Head of caudate nucleus (tissue), 42 donors: ENCODE data around the gene SMG7.
"Not testable (repeated sequence)": the region's sequence is repeated elsewhere in the genome, so short reads cannot be mapped to it uniquely, and the experiment has no call there.

ENCODE experiments used
- DNase-seq, 42 donors: peaks; one replicate each; pipeline versions ENCODE4 v3.0.0 to v3.0.0-alpha.2; 2020 to 2021; ENCODE audit warnings: mixed read lengths in 7 of 42
- intact Hi-C: fragments of 100-400 bp; cut with DNase I; formaldehyde crosslinking; loops from one replicate; pipeline ENCODE4 v1.15.0; 2022

The SMG7 gene

DNA sequence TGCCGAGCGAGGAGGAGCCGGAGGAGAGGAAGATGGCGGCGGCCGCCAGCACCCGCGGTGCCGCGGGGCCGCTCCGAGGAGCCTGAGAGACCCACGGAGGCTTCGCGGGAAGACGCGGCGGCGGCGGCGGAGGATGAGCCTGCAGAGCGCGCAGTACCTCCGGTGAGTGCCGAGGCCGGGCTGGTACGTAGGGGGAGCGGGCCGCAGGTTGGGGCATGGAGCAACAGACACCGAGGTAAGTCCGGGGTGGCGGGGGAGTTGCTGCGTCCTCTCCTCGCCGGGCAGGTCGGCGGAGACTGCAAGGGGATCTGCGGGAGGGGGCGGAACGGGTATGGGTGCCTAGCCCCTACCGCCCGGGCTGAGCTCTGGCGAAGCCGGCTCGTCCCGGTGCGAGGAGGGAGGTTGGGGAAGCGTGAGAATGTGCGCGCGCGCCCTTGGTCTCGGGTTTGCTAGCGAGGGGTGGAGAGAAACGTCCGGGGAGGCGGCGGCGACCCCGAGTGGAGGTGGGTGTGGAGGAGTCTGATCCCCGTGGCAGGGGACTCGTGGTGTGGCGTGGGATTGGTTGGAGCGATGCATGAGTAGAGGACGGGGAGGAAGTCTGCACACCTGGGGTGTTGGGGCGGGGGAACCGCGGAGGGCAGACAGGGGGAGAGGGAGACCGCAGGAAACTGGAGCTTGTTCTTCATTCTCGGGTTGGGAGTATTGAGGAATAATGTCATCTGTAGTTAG, at the start of gene SMG7:
Gene SMG7 (plus strand): TSS at position 12 of the 729 bp plus-strand sequence. CDS start 122 bp downstream, at position 134.
- intact Hi-C loops: loop anchor here (5.0 to 10.0 kb wide), 4 partner anchors 75 to 442 kb away; no protein-coding TSS in a partner anchor
- peak in 39 of 42 donors; percentile 26 to 74 (median 54) for DNase-seq

- intact Hi-C loops: no loop called here
- no peak for DNase-seq
Measured at GRCh38 chr1:183423541-183423940, 48.8 kb upstream of the SMG7 start.

GRCh38 chr1:183424691-183425090, 47.6 kb upstream of the SMG7 start:
- intact Hi-C loops: no loop called here
- DNase-seq: no peak

- intact Hi-C loops, DNase-seq: not testable (repeated sequence)
Measured at GRCh38 chr1:183427591-183427990, 44.7 kb upstream of the SMG7 start.

DNA sequence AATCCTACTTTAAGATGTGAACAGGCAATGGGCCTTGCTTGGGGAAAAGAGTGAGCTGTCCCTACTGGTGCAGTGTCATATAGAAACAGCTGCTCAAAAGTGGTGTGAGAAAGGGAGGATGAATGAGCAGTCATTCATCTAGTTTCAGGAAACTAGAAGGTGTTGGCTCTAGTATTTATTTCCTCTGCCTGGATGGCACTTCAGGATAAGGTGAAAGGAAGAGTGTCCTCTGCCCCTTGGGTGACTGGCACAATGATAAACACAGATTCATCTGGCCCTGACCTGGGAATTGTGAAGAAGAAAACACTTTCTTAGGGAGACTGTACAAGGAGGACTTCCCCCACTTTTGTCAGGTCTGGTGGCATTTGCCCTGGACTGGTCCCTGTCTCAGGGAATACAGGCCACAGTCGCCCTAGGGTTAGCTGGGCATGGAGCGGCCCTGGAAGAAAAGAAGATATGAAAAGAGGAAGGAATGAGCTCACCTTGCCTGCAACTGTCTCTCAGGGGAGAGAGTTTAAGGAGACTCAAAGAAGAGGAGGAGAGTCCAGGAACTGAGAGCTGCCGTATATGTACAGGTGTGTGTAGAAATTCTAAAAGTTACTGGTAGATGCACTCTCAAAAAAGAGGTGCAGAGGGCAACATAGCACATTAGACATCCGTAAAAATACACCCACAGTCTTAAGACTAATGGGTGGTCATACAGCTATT, 40.3 kb upstream of the SMG7 start:
- no peak for DNase-seq
- intact Hi-C loops: no loop called here

GRCh38 chr1:183432548-183432875, 39.8 kb upstream of the SMG7 start:
- no peak for DNase-seq
- intact Hi-C loops: no loop called here

GRCh38 chr1:183433703-183434102, 38.6 kb upstream of the SMG7 start:
- DNase-seq: no peak
- intact Hi-C loops: no loop called here

DNA sequence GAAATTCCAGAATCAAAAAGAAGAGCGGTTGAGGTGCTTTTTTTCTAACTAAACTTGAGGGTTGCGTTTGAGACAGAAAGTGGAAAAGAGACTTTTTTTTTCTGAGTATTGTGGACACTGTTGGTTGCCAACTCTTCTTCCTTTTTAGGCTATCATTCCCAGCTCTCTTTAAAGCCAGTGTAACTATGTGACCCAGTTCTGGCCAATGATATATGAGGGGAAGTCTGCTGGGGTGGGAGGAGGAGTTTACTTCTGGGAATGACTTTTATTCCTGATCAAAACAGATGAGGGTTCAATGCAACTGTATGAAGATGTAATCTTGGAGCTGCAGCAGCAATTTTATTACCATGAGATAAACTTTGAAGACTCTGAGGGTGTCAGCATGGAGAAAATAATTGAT, 36.8 kb upstream of the SMG7 start:
- intact Hi-C loops: no loop called here
- DNase-seq: no peak

DNA sequence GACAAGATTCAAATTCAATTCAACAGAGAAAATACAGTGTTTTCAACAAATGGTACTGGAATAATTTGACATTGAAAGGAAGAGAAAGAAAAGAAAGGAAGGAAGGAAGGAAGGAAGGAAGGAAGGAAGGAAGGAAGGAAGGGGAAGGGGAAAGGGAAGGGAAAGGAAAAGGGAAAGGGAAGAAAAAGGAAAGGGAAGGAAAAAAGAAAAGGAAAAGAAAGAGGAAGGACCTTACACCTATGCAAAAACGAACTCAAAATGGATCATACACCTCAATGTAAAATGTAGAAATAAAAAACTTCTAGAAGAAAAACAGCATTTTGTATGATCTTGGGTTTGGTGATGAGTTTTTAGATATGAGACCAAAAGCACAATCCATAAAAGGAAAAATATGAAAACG, 34.2 kb upstream of the SMG7 start:
- DNase-seq: no peak
- intact Hi-C loops: no loop called here

- DNase-seq: no peak
- intact Hi-C loops: no loop called here
Measured at GRCh38 chr1:183443011-183443410, 29.3 kb upstream of the SMG7 start.

GRCh38 chr1:183443466-183443865, 28.8 kb upstream of the SMG7 start:
- intact Hi-C loops: no loop called here
- DNase-seq: no peak

- no peak for DNase-seq
- intact Hi-C loops: no loop called here
Measured at GRCh38 chr1:183444243-183444642, 28.1 kb upstream of the SMG7 start.

DNA sequence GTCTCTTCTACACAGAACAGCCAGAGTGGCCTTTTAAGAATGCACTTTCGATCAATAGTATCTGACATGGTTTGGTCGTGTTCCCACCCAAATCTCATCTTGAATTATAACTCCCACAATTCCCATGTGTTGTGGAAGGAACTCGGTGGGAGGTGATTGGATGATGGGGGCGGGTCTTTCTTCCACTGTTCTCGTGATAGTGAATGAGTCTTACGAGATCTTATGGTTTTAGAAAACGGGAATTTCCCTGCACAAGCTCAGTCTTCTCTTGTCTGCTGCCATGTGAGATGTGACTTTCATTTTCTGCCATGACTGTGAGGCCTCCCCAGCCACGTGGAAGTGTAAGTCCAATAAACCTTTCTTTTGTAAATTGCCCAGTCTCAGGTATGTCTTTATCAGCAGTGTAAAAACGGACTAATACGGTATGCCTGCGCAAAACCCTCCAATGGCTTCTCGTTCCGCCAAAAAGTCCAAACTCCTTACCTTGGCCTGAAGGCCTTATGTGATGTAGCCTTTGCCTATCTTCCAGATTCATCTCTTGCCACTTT, 23.0 kb upstream of the SMG7 start:
- DNase-seq: no peak
- intact Hi-C loops: no loop called here

DNA sequence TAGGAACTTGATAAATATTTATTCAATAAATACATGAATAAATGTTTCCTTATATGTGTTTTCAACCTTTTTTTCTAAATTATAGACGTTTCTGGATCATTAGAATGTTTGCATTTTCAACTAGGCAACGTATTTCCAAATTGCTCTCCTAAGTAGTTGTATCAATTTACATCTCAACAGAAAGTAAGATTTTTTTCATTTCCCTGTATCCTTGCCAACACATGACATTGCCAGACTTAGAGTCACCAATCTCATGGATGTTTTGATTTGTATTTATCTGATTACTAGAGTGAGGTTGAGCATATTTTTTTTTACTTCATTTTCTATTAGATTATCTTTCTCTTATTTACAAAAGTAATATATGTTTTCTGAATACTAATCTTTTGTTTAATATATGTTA, 22.2 kb upstream of the SMG7 start:
- DNase-seq: no peak
- intact Hi-C loops: no loop called here

DNA sequence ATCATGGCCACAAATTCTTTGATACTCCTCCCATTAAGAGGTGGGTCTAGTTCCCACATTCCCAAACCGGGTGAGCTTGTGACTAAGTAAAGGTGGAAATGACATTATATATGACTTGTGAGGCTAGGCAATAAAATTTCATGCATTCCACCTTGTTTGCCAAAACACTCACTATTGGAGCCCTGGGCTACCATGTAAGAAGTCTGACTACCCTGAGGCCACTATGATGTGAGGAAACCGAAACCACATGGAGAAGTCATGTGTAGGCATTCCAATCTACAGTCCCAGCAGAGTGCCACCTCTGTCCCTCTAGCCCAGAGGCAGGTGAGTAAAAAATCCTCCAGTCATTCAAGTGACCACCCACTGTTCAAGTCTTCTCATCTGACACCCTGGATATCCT, 17.9 kb upstream of the SMG7 start:
- no peak for DNase-seq
- intact Hi-C loops: no loop called here

DNA sequence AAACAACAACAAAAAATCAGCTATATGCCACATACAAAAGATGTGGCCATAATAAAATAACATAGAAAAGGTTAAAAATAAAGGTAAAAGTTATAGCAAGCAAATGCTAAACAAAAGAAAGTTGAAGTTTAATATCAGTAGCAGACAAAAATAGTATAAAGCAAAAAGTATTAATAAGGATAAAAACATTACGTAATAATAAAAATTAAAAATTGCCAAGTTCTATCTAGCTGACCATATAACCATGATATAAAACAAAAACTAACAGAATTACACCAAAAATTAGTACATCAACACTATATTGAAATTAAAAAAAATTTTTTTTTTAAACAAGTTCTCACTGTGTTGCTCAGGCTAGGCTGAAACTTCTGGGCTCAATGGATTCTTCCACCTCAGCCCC, 15.5 kb upstream of the SMG7 start:
- DNase-seq: no peak
- intact Hi-C loops: no loop called here

- intact Hi-C loops: no loop called here
Measured at GRCh38 chr1:183457449-183457848, 14.8 kb upstream of the SMG7 start.

GRCh38 chr1:183460596-183460995, 11.7 kb upstream of the SMG7 start:
- no peak for DNase-seq
- intact Hi-C loops: no loop called here

More at GRCh38 chr1:183457449-183457848, 14.8 kb upstream of the SMG7 start:
- DNase-seq: no peak

- DNase-seq: no peak
Measured at GRCh38 chr1:183461350-183461749, 10.9 kb upstream of the SMG7 start.

GRCh38 chr1:183463566-183463965, 8.7 kb upstream of the SMG7 start:
- intact Hi-C loops: no loop called here

More at GRCh38 chr1:183461350-183461749, 10.9 kb upstream of the SMG7 start:
- intact Hi-C loops: no loop called here

DNA sequence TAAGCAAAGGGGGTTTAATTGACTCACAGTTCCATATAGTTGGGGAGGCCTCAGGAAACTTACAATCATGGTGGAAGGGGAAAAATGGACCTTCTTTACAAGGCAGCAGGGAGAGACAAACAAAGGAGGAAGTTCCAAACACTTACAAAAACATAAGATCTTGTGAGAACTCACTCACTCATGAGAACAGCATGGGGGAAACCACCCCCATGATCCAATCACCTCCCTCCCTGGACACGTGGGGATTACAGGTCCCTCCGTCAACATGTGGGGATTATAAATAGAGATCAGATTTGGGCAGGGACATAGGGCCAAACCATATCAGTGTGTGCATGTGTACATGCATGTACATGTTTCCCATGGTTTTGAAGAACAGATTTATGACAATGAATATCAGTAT, 5.5 kb upstream of the SMG7 start:
- intact Hi-C loops: no loop called here
- DNase-seq: no peak

More at GRCh38 chr1:183463566-183463965, 8.7 kb upstream of the SMG7 start:
- DNase-seq: no peak
